ENCODE measurements around the gene MPPED1. TPM values are rescaled to one million over a fixed set of nuclear protein-coding genes. Genes with fewer than 3 reads are reported as not detected.
A peak's percentile ranks its signal among the peaks of the same experiment; 100 is the strongest.

The MPPED1 gene
- total RNA-seq, 1 donor from 2014 or later = 1.7 TPM

DNA sequence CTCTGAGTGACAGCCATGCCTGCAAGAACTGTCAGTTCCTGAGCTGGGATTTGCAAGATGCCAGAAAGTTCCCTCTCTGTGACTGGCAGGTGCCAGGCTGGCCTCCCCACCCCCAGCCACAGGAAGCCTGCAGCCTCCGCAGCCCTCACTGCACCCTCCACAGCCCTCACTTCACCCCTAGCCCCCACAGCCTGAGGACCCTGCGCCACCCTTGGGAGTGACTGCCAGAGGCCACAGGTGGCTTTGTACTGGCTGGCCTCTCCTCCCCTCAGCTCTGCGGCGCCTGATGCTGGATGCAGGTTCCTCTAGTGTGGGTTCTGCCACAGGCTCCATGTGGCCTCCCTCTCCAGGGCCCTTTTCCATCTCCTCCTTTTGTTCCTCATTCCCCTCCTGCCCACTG is 28.7 kb downstream of the MPPED1 start:
- Mint-ChIP-seq H3K9me3 (no peaks in the 10 kb centered on the region), H3K36me3 (ENCODE audit: low read depth) (no peaks in the 10 kb centered on the region), H3K4me1 (peaks cover 3% of the 10 kb centered on the region), H3K27me3 (ENCODE audit: low read depth) (peaks cover 3% of the 10 kb centered on the region), H3K4me3 (no peak overlapping the region), H3K27ac (ENCODE audit: unreplicated experiment) (peak overlapping the region; percentile 72)
- TF ChIP-seq, protein P1, sequence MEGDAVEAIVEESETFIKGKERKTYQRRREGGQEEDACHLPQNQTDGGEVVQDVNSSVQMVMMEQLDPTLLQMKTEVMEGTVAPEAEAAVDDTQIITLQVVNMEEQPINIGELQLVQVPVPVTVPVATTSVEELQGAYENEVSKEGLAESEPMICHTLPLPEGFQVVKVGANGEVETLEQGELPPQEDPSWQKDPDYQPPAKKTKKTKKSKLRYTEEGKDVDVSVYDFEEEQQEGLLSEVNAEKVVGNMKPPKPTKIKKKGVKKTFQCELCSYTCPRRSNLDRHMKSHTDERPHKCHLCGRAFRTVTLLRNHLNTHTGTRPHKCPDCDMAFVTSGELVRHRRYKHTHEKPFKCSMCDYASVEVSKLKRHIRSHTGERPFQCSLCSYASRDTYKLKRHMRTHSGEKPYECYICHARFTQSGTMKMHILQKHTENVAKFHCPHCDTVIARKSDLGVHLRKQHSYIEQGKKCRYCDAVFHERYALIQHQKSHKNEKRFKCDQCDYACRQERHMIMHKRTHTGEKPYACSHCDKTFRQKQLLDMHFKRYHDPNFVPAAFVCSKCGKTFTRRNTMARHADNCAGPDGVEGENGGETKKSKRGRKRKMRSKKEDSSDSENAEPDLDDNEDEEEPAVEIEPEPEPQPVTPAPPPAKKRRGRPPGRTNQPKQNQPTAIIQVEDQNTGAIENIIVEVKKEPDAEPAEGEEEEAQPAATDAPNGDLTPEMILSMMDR (conservative IDR thresholded peaks at IDR 0.05) = no peak
- no peak for DNase-seq (ENCODE audit: low read depth, low spot score)

DNA sequence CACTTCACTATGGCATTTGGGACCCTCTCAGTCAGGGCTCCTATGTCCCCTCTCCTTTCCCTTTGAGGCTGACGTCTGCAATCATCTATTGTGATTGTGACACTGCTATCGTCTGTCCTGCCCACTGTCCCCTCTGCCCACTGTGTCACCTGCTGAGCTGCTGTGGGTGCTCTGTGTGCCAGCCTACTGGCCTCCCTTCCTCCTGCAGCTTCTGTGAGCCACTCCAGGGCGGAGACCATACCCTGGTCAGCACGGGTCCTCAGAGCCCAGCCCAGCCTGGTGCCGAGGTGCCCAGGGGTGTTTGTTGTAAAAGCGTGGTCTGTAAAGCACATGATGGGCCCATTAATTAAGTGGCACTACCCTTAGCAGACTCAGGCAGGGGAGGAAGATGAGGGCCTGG is 29.4 kb downstream of the MPPED1 start:
- TF ChIP-seq, protein P1 (conservative IDR thresholded peaks at IDR 0.05) = no peak
- Mint-ChIP-seq H3K27me3 (ENCODE audit: low read depth) (peaks cover 4% of the 10 kb centered on the region), H3K36me3 (ENCODE audit: low read depth) (no peaks in the 10 kb centered on the region), H3K9me3 (no peaks in the 10 kb centered on the region), H3K4me3 (no peak overlapping the region), H3K4me1 (peaks cover 3% of the 10 kb centered on the region), H3K27ac (ENCODE audit: unreplicated experiment) (no peak overlapping the region)
- no peak for DNase-seq (ENCODE audit: low read depth, low spot score)

DNA sequence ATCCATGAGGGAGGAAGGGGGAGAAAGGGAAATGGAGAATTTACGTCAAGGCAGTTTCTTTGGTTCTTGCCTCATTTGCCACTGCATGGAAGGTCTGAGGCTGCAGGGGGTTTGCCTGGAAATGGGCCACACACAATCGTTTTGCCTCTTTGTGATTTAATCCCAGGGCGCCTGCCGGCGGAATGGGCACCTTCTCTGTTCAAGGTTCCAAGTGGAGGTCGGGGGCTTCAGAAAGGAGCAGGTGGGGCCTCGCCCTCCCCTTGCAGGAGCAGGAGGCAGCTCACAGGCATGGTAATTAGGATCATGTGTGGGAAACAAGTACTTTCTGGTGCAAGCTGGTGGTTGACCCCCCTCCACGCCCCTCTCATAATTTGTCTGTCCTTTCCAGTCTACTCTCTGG is 29.9 kb downstream of the MPPED1 start:
- TF ChIP-seq, protein P1 (conservative IDR thresholded peaks at IDR 0.05) = no peak
- peaks cover 3% of the 10 kb centered on the region for H3K4me1 Mint-ChIP-seq
- no peak overlapping the region for H3K27ac Mint-ChIP-seq (ENCODE audit: unreplicated experiment)
- peaks cover 6% of the 10 kb centered on the region for H3K27me3 Mint-ChIP-seq (ENCODE audit: low read depth)
- H3K36me3 Mint-ChIP-seq (ENCODE audit: low read depth) = no peaks in the 10 kb centered on the region
- no peak for DNase-seq (ENCODE audit: low read depth, low spot score)
- no peaks in the 10 kb centered on the region for H3K9me3 Mint-ChIP-seq
- no peak overlapping the region for H3K4me3 Mint-ChIP-seq

DNA sequence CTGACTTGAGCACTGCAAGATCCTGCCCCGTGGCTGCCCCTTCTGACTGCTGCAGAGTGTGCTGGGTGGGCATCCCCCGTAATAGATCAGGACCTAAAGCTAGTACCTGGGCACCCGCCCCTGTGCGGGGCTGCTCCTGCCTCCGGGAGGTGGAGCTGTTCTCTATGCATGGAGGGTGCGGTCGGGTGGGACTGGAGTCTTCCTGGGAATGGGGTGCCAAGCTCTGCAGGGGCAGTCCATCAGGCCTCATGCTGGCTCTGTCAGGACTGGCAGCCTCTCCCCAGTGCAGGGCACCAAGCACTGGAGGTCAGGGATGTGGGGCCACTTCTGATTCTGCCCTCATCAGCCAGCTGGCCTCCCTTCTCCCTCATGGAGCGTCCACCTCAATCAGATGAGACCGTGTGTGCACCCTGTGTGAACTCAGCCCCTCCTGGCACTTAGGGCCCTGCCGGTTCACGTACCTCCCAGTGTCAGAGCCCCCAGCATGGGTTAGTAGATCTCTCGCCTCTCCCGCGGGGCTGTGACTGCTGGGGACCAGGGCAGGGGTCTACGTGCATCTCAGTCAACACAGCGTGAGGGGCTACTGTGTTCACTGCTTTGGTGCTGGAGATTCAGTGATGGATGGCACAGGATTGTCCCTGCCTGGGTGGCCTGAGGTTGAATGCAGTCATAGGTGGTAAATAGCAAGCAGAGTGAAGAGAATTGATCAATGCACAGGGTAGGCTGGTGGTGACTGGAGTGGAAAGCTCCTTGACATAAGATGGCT is 30.8 kb downstream of the MPPED1 start:
- Mint-ChIP-seq H3K4me3 (no peak overlapping the region), H3K27me3 (ENCODE audit: low read depth) (peaks cover 8% of the 10 kb centered on the region), H3K36me3 (ENCODE audit: low read depth) (no peaks in the 10 kb centered on the region), H3K4me1 (peaks cover 6% of the 10 kb centered on the region), H3K27ac (ENCODE audit: unreplicated experiment) (peak overlapping the region; percentile 54), H3K9me3 (no peaks in the 10 kb centered on the region)
- no peak for DNase-seq (ENCODE audit: low read depth, low spot score)
- TF ChIP-seq, protein P1 (conservative IDR thresholded peaks at IDR 0.05) = no peak

DNA sequence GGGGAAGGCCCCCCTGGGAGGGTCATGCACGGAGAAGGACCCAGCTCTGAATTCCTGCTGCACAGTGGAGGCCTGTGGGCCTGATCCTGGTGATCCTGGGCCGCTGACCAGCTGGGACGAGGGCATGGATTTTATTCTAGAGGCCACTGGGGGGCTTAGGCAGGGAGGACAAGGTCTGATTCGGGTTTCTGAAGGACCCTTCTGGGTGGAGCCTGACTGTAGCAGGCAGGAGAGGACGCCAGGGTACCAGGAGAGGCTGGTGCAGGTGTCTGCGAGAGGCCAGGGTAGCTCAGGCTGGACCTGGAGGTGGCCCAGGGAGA is 31.3 kb downstream of the MPPED1 start:
- TF ChIP-seq, protein P1 (conservative IDR thresholded peaks at IDR 0.05) = no peak
- H3K4me3 Mint-ChIP-seq = no peak overlapping the region
- H3K9me3 Mint-ChIP-seq = no peaks in the 10 kb centered on the region
- H3K4me1 Mint-ChIP-seq = peaks cover 6% of the 10 kb centered on the region
- no peak for DNase-seq (ENCODE audit: low read depth, low spot score)
- peak overlapping the region; percentile 54 for H3K27ac Mint-ChIP-seq (ENCODE audit: unreplicated experiment)
- no peaks in the 10 kb centered on the region for H3K36me3 Mint-ChIP-seq (ENCODE audit: low read depth)
- peaks cover 8% of the 10 kb centered on the region for H3K27me3 Mint-ChIP-seq (ENCODE audit: low read depth)
